HG03342 (cell line): ENCODE measurements around the gene KRI1.
"Not testable (repeated sequence)": the region's sequence is repeated elsewhere in the genome, so short reads cannot be mapped to it uniquely, and the experiment has no call there.

Source experiments
- ATAC-seq: cut with Tn5 transposase; IDR thresholded peaks from one replicate; pipeline ENCODE4 v1.9.1; 2021; ENCODE audit warnings: mild to moderate bottlenecking, moderate library complexity; ENCODE audit not compliant: unreplicated experiment

Gene KRI1

DNA sequence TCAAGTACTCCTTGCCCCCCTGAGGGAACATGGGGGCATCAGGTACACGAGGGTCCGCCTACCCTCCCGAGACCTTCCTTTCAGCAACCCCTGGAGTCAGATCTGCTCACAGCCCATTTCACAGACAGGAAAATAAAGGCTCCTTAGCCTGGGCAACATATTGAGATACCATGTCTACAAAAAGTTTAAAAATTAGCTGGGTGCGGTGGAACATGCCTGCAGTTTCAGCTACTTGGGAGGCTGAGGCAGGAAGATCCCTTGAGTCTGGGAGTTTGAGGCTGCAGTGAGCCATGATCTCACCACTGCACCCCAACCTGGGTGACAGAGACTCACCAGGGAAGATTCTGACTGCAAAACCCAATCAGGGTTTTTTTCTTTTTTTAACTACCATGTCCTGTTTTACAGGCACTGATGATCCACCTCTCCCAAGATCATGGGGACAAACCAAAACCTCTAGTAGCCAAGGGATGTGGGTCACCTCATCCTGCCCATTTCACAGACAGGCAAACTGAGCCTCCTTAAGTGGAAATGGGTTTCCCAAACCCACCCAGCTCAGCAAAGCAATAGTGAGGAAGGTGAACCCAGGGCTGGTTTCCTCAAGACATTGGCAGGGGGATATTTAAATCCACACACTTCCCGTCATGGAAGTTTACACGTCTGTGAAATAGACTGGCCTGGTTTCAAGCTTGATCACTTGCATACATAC, 9.4 kb upstream of the KRI1 start:
- no peak for ATAC-seq

DNA sequence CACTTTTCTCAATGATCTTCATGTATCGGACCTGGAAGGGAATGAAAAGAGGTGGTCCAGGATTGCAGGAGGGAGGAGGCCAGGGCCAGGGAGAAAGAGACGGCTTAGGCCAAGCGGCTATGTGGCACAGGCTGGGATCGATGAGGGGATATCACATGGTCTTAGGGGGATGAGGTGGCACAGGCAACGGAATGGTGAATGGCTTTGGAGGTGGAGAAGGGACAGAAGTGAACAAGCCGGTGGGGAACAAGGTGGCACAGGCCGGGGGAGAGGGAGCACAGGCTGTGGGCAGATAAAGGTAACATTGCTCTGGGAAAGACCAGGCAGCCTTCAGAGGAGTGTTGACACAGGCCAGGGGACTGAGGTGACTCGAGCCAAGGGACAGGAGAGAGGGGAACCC, 8.7 kb upstream of the KRI1 start:
- no peak for ATAC-seq

DNA sequence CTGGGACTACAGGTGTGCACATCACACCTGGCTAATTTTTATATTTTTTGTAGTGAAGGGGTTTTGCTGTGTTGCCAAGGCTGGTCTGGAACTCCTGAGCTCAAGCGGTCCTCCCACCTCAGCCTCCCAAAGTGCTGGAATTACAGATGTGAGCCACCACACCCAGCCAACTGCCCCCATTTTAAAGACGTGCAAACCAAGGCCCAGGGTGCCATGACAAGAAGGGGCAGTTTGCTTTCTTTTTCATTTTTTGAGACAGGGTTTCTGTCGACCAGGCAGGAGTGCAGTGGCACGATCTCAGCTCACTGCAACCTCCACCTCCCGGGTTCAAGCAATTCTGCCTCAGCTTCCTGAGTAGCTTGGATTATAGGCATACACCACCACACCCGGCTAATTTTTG, 8.0 kb upstream of the KRI1 start:
- not testable (repeated sequence) for ATAC-seq

DNA sequence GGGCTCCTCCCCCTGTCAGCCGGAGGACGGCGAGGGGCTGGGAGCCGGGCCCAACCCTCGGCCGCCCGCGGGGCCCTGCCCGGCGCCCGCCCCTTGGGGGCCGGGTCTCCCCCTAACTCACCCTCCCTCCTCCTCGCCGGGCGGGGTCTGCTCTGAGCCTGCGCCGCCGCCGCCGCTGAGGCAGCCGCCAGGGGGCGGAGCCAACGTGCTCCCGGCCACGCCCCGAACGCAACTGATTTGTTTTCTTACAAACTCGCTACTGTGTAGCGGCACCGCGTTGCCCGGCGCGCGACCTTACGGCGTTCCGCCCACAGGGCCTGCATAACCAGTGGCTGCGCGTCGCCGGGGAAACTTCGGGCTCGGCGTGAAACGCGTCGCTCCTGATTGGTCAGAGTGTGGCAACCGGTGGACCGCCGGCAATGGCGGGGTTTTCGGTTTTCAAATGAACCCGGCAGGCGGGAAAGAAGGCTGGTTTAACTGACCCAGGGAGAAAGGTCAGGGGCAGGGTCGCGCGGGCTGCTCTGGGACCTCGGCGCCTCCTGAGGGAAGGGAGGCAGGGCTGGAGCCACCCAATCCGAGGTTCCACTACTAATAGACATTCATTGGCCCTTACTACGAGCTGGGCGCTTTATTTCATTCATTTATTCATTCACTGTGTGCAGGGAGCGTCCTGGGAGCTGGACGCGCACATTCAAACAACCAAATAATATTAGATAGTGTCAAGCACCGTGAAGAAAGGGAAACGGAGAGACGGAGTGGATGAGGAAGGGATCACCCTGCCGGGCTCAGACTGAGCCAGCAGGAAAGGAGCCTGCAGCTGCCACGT, 3.2 kb upstream of the KRI1 start, which contains the start of gene CDKN2D:
Gene CDKN2D, minus strand, starts transcription at position 154 of the 826 bp plus-strand sequence. CDS start 326 bp downstream, outside the sequence.
- peak; percentile 61 for ATAC-seq

DNA sequence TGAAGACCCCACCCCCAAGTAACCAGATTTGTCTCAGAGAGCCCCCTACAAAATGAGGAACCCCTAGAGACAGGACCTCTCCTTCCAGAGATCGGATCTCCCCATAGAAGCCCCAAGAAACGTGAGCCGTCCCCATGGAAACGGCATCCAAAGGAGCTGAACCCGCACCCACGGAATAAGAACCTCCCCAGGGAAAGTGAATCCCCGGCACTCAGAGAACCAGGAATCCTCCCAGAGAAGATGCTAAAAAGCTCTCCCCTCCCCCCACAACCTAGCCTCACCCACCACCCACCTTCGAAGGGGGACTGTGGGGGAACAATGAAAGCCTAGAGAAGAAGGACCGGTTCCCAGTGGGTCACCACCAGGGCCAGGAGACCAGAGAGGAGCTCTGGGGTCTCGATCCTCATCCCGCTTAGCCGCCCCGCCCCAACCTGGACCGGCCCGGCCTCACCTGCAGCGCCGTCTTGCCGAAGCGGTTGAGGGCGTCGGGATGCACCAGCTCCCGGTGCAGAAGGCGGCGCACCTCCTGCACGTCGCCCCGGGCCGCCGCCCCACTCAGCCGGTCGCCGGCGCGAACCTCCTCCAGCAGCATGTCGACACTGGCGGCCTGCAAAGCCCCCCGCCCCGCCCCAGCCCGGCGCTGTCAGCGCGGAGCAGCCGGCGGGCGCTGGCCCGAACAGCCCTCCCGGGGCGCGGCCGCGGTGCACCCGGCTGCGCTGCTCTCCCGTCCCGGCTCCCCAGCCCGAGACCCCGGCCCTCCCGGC, 2.4 kb upstream of the KRI1 start:
- ATAC-seq: peak; percentile 1

DNA sequence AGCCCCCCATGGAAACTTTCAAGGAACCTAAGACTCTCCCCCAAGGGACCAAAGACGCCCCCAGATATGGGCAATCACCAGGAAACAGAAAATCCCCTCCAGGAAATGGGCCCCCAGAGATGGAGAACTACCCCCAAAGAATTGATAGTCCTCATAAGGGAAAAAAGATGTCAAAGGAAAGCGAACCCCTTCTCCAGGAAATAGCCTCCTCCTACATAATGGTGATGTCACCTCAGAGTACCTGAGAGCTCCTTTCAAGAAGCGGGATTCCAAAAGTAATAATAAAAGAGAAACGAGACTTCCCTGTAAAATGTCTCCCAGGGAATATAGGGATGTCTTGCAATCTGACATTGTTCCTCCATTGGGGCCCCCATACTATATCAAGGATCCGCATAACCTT, 1.8 kb upstream of the KRI1 start:
- ATAC-seq: no peak

DNA sequence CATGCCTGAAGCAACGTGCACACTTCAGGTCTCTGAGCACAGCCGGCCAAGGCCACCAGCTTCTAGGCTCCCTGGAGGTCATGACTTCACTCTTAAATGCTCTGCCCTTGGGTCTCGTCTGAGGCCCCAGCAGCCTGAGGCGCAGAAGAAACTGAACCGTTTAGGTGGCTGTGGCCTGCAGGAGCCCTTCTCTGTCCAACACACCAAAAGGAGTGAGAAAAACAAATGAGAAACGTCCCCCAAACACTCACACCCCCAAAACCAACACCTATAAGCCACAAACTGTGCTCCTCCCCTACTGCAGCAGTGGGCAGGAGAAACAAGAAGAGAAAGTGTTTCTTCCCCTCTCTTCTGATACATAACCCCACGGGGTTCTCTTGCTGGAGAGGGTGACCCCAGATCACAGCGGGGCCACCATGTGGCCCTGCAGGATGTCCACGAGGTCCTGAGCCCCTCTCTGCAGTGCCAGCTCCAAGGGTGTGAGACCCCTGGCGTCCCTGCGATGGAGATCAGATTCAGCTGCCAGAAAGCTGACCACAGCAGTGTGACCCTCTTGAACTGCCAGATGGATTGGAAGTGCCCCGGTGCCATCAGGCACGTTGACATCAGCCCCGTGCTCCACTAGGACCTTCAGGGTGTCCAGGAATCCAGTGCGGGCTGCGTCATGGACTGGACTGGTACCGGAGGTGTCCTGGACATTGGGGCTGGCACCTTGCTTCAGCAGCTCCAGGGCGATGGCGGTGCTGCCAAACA, 1.0 kb upstream of the KRI1 start:
- no peak for ATAC-seq

DNA sequence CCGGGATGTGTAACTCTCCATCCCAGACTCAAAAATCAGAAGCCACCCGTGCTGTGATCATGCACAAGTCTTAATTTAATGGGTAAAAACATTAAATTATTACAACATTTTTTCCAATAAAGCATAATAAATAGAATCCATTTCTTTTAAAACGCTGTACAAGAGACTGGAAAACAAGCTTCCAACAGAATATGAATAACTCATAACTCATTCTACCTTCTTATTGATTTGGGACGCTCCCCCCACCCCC, 523 bp upstream of the KRI1 start:
- ATAC-seq: no peak

DNA sequence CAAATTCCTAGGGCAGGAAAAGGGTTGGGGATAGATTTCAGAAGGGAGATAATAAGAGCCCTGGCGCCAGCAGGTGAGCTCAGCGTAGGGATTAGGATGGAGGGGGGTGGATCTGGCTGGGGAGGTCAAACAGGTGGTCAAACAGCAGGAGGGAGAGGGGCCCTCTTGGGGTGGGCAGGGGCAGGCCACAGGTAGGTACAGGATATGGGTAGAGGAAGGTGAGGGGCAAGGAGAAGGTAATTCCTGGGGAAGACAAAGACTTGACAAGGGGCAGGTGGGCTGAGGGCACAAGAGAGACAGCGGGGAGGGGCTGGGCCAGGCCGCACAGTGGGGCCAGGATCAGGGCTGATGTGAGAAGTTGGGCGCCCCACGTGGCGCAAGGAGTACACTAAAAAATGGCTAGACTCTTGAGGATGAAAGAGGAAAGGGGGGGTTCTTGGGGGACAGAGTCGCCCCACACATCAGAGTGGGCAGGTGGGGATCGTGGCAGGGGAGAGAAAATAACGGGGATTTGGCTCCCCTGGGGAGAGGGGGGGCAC, 713 bp downstream of the KRI1 start:
- ATAC-seq: no peak

DNA sequence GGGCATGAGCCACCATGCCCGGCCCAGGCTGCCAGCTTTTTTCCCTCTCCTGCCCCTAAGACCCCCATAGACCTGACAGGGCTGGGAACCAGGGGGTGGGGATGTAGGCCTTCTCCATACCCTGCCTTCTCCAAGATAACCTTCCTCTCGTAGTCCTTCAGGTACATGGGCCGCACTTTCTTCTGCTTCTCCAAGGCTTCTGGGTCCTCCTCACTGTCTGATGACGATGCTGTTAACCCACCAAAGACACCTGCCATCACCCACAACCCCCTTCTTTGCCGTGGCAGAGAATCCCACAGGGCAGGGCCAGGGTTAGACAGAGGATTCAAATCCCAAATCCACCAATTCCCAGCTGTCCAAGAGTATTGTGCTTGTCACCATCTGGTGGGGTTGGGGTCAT, 3.2 kb downstream of the KRI1 start:
- ATAC-seq: no peak

DNA sequence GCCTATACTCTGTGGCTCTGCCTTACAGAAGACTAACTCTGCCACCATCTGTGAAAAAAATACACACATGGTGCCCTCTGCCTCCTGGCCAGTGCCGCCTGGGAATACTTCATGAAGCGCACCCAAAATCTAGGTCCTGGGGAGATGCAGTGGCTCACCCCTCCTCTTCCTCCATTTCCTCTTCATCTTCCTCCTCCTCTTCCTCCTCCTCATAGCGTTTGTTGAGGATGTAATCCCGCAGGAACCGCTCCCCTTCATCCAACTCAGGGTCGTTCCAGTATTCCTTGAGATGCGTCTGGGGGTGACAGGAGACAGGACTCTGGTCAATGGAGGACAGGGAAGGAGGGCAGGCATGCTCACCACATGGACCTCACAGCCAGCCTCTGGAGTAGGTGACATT, 5.7 kb downstream of the KRI1 start:
- ATAC-seq: no peak

DNA sequence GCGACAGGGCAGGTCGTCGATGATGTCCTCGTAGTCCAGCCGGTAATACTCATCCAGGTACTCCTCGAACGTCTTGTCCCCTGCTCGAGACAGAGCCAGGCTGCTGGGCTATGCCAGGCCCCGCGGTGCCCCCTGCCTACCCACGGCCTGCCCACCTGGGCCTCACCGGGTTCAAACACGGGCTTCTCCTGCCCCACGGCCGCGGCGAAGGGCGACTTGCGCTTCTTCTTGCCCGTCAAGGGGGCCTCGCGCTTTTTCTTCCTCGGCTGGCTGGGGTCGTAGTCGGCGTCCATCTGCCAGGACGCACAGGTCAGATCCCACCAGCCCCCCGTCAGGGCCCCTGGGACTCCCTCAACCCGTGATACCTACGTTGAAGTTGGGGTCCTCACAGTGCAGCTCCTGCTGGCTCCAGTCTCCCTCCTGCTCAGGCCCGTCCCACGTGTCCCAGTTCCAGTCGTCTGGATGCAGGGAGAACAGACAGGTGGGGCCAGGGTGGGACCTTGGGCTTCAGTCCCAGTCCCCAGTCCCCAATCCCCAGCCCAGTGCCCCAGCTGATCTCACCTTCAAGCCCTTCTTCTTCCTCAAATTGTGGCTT, 8.1 kb downstream of the KRI1 start:
- no peak for ATAC-seq

DNA sequence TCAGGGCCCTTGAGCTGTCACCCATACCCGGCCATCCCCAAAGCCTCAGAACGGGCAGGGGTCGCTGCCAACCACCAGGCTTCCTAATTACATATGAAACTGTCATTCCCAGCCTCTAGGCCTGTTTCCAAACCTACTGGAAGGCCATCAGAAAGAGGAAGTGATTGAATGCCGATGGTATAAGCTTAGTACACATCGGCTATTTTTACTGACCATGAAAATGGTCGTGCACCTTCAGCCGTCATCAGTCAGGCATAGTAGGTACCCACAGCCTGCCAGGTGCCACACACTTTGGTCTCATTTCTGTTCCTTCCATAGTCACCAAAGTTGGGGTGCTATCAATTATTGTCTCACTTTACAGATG, 10.2 kb downstream of the KRI1 start:
- ATAC-seq: no peak

DNA sequence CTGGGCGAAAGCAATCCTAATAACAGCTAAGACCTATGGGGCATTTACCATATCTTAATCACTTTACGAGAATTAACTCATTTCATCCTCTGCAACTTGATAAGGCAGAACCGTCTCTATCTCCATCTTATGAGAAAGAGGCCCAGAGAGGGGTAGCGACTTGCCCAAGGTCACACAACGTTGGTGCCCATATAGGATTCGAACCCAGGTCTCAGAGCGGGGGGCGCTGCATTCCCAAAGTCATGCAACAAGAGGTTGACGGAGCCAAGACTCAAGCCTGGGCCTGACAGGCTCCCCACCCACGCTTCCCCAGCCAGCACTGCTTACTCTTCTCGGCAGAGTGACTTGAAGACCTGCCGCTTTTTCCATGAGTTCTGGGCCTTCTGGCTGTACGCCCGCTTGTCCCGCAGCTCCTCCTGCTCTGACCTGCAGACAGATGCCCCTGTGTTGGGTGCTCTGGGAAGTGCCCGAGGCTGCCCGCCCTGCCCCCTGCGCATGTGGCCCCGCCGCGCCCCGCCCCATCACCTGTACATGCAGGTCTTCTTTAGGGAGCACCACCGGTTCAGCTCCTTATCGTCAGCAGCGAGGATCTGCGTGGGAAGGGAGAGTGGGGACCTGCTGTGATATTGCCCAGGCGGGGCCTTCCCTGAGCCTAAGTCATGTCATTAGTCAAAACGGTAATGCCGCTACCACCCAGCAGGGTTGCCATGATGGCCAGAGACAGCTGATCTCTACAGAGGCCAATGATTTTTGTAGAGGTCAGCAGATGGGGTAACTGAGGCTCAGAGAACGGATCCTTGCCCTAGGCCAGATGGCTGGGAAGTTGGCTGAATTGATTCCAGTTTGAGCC, 10.8 kb downstream of the KRI1 start:
- no peak for ATAC-seq

DNA sequence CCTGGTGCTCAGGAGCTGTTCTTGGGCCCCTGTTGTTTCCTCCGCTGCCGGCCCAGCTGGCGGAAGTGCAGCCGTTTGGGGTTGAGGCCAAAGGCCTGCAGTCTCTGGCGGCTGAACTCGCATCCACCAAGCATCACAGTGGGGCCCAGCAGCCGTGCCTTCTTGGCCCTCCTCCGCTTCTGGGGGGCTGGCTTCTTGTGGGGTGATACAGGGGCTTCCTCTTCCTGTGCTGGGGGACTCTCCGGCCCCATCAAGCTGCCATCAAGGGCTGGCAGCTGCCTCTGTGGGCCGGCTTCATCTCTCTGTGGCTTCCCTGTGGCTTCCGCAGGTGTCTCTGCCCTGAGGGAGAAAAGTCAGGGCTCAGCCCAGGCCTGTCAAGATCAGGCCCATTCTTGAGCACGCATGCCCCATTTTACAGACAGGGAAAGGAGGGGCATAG, 11.8 kb downstream of the KRI1 start:
- ATAC-seq: no peak

DNA sequence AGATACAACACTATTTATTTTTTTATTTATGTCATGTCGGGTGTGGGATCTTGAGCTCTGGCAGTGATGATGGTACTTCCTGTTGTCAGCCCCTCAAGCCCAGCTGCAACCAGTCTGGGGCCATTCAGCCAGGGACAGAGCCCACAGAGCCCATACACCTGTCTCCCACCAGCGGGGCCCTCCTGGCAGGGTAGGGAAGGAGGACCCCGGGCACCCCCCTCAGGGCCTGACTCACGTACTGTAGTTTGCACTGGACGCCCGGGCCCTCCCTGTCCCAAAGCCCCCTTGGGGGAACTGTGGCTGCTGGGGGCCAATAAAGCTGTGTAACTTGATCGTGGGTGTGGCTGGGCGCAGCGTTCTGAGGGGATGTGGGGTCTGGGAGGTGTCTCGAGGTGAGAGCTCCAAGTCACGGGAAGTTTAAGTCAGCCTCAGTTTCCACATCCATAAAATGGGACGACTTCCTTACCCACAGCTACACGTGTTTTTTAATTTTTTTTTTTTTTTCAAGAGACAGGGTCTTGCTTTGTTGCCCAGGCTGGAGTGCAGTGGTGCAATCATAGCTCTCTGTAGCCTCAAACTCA, 12.6 kb downstream of the KRI1 start:
- no peak for ATAC-seq

DNA sequence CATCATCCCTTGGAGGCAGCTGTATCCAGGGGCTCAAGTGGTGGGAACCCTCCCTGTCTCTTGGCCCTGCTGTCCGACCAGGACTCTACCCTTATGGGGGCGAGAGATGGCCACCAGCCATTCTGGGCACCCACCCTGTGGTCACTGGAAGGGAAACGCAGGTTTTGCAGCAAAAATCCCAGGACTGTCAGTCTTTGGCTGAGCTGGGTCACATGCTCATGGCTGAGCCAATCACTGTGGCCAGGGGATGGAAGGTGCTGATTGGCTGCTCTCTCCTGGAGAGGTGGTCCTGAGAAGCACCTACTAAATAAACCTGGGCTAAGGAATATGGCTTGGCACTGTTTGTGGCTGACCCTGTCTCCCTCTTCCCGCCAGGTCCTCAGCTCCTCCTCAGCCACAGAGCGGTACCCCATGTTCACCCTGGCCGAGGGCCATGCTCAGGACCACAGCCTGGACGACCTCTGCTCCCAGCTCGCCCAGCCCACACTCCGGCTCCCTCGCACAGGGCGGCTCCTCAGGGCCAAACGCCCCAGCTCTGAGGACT, 13.2 kb downstream of the KRI1 start:
- ATAC-seq: no peak

DNA sequence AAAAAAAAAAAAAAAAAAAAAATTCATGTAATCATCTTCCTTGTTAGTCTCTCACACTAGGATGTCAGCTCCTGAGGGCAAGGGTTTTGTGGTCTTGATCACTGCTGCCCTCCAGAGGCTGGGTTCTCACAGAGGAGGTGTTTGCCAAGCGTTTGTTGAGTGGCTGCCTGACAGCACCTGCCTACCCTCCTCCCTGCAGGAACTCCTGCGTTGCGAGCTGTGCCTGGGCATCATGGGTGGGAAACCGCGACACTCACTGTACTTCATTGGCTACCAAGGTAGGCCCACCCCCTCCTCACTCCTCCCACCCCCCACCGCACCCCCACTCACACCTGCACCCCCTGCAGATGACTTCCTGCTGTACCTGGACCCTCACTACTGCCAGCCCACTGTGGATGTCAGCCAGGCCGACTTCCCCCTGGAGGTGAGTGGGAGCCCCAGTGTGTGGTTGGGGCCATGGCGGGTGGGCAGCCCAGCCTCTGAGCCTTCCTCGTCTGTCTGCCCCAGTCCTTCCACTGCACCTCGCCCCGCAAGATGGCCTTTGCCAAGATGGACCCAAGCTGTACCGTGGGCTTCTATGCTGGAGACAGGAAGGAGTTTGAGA, 14.0 kb downstream of the KRI1 start:
- ATAC-seq: no peak

DNA sequence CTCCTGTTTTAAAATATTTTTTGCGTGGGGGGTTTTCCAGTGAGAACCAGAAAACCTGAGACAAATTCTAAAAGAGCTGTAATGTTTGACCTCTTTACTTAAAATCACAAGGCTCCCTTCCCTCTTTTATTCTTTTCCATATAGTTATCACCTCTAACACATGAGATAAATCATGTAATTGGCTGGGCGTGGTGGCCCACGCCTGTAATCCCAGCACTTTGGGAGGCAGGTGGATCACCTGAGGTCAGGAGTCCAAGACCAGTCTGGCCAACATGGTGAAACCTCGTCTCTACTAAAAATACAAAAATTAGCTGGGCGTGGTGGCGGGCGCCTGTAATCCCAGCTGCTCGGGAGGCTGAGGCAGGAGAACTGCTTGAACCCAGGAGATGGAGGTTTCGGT, 14.8 kb downstream of the KRI1 start:
- not testable (repeated sequence) for ATAC-seq
